ENCODE data around the gene GABRR3.
A peak's percentile ranks its signal among the peaks of the same experiment; 100 is the strongest.

The GABRR3 gene

GRCh38 chr3:98010194-98010882 lies 24.8 kb downstream of the GABRR3 start:
- H3K36me3 Mint-ChIP-seq (ENCODE audit: low read depth), result no peaks in the 10 kb centered on the region
- no peaks in the 10 kb centered on the region for H3K27me3 Mint-ChIP-seq
- no peak overlapping the region for H3K27ac Mint-ChIP-seq
- DNase-seq, result no peak
- H3K4me1 Mint-ChIP-seq (ENCODE audit: low read depth), result peaks cover 21% of the 10 kb centered on the region
- H3K9me3 Mint-ChIP-seq, result no peaks in the 10 kb centered on the region
- no peak overlapping the region for H3K4me3 Mint-ChIP-seq

- Mint-ChIP-seq H3K36me3 (ENCODE audit: low read depth) (no peaks in the 10 kb centered on the region), H3K27me3 (no peaks in the 10 kb centered on the region), H3K27ac (no peak overlapping the region), H3K4me1 (ENCODE audit: low read depth) (peaks cover 29% of the 10 kb centered on the region), H3K4me3 (no peak overlapping the region), H3K9me3 (no peaks in the 10 kb centered on the region)
- no peak for DNase-seq
Measured at GRCh38 chr3:98008855-98009254, 26.3 kb downstream of the GABRR3 start.

DNA sequence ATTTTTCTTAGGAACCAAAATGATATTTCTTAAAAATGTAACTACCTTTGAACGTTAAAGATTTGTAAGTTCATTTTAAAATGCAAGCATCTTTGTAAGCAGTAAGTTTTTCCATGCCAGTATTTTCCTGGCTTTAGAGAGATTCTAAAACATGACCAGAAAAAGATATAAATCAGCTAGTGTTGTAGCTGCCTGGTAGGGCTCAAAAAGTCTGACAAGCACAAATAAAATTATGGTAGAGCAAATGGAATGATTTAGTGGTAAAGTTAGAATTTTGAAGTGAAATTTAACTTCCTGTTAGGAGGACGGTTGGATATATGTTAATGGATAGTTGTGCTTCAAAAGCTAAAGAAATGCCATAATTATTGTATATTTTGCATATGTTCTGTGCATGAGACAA lies 29.7 kb downstream of the GABRR3 start:
- Mint-ChIP-seq H3K27ac (no peak overlapping the region), H3K4me3 (no peak overlapping the region), H3K9me3 (no peaks in the 10 kb centered on the region), H3K4me1 (ENCODE audit: low read depth) (peaks cover 36% of the 10 kb centered on the region), H3K27me3 (no peaks in the 10 kb centered on the region), H3K36me3 (ENCODE audit: low read depth) (no peaks in the 10 kb centered on the region)
- no peak for DNase-seq

GRCh38 chr3:98004721-98005120 lies 30.4 kb downstream of the GABRR3 start:
- no peak for DNase-seq
- H3K4me1 Mint-ChIP-seq (ENCODE audit: low read depth), result peaks cover 36% of the 10 kb centered on the region
- H3K4me3 Mint-ChIP-seq, result no peak overlapping the region
- no peaks in the 10 kb centered on the region for H3K9me3 Mint-ChIP-seq
- H3K27me3 Mint-ChIP-seq, result no peaks in the 10 kb centered on the region
- H3K36me3 Mint-ChIP-seq (ENCODE audit: low read depth), result no peaks in the 10 kb centered on the region
- no peak overlapping the region for H3K27ac Mint-ChIP-seq

DNA sequence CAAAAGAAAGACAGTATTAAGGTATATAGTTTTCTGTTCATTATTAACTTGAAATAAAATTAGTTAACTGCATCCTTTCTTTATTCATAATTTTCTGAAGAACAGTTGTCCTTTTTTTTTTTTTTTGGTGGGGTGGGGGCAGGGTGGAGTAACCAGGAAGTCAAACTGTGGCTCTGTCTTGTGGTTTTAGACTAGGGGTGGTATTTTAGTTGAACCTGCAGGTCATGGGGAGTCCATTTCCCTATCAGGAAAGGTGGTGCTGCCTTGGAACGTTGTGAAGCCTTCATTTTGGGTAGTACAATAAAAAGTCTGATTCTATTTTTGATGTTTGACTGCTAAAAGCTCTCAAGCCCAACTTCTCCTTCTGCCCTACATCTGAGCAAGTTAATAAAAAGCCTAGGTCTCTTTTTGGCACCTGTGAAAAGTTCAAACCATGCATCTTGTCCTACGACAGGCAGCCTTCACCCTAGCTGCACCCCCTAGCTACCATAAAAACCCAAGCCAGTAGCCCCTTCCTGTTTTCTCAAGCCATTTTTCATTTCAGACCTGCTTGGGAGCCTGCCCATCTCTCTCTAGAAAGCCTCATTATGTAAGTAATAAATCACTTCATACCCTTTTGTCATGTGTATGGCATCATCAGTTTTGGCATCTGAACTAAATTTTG lies 31.7 kb downstream of the GABRR3 start:
- no peaks in the 10 kb centered on the region for H3K9me3 Mint-ChIP-seq
- no peak overlapping the region for H3K4me3 Mint-ChIP-seq
- no peaks in the 10 kb centered on the region for H3K36me3 Mint-ChIP-seq (ENCODE audit: low read depth)
- H3K27ac Mint-ChIP-seq, result peak overlapping the region; percentile 62
- no peaks in the 10 kb centered on the region for H3K27me3 Mint-ChIP-seq
- H3K4me1 Mint-ChIP-seq (ENCODE audit: low read depth), result peaks cover 29% of the 10 kb centered on the region
- no peak for DNase-seq

DNA sequence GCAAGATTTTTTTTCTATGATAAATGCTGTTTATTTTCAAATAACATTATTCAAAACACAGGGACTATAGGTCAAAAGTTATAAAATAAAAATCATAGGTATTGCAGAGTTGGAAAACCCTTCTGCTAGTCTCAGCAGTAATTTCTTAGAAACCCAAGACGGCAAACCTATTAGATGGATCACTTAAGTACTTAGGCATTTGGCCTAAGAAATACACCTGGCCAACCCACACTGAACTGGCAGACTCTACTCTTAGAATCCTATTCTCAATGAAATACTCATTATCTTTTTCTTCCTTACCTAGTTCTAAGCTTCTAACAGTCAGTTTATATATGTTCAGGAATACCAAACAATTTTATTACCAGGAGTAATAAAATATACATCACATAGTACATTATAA lies 32.4 kb downstream of the GABRR3 start:
- no peak overlapping the region for H3K4me3 Mint-ChIP-seq
- no peaks in the 10 kb centered on the region for H3K36me3 Mint-ChIP-seq (ENCODE audit: low read depth)
- DNase-seq, result no peak

DNA sequence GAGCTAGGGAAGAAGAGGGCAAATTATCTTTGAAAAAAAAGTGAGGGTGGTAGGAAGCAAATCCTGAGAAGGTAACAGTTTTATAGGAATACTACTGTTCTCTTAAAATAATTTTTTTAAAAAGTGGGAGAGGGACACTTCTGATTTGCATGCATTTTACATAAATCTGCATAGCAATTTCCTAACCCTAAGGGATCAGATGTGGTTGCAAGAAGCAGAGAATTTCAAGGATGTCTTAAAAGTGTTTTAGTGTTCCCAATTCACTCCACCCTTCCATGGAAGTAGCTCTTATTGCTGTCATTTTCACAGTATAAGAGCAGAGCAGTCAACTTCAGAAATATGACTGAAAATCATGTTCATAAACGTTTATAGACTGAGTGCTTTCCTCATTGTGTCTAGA lies 35.1 kb downstream of the GABRR3 start:
- H3K9me3 Mint-ChIP-seq, result no peaks in the 10 kb centered on the region
- H3K4me3 Mint-ChIP-seq, result no peak overlapping the region
- H3K4me1 Mint-ChIP-seq (ENCODE audit: low read depth), result peaks cover 15% of the 10 kb centered on the region
- H3K27ac Mint-ChIP-seq, result no peak overlapping the region
- no peaks in the 10 kb centered on the region for H3K27me3 Mint-ChIP-seq
- DNase-seq, result no peak
- H3K36me3 Mint-ChIP-seq (ENCODE audit: low read depth), result no peaks in the 10 kb centered on the region

More for the DNA sequence above, 32.4 kb downstream of the GABRR3 start:
- peaks cover 26% of the 10 kb centered on the region for H3K4me1 Mint-ChIP-seq (ENCODE audit: low read depth)
- H3K9me3 Mint-ChIP-seq, result no peaks in the 10 kb centered on the region
- H3K27ac Mint-ChIP-seq, result no peak overlapping the region
- H3K27me3 Mint-ChIP-seq, result no peaks in the 10 kb centered on the region

- H3K27me3 Mint-ChIP-seq, result no peaks in the 10 kb centered on the region
- no peaks in the 10 kb centered on the region for H3K9me3 Mint-ChIP-seq
- DNase-seq, result no peak
- H3K4me1 Mint-ChIP-seq (ENCODE audit: low read depth), result peaks cover 8% of the 10 kb centered on the region
- H3K4me3 Mint-ChIP-seq, result no peak overlapping the region
- no peaks in the 10 kb centered on the region for H3K36me3 Mint-ChIP-seq (ENCODE audit: low read depth)
- no peak overlapping the region for H3K27ac Mint-ChIP-seq
Measured at GRCh38 chr3:97999103-97999502, 36.0 kb downstream of the GABRR3 start.

DNA sequence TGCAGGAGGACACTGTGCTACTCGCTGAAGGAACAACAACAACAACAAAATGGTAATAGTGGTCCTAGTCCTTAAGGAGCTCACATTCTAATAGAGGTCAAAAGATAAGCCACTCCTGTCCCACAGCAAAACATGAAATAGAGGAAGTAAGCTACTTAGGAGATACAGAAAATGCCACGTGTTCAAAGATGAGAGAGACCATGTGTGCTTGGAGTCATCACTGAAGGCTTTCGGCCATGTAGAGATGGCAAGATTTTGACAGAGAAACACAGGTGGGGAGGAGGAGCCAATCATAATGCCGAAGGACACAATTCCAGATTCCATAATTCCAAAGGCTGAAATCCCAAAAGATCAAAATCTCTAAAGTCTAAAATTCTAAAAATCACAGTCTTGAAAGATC lies 38.1 kb downstream of the GABRR3 start:
- Mint-ChIP-seq H3K27me3 (no peaks in the 10 kb centered on the region), H3K27ac (no peak overlapping the region), H3K9me3 (no peaks in the 10 kb centered on the region), H3K4me1 (ENCODE audit: low read depth) (peaks cover 2% of the 10 kb centered on the region), H3K4me3 (no peak overlapping the region), H3K36me3 (ENCODE audit: low read depth) (no peaks in the 10 kb centered on the region)
- DNase-seq, result no peak

GRCh38 chr3:97994328-97994945 lies 40.7 kb downstream of the GABRR3 start:
- DNase-seq, result no peak
- H3K4me1 Mint-ChIP-seq (ENCODE audit: low read depth), result peaks cover 22% of the 10 kb centered on the region
- no peaks in the 10 kb centered on the region for H3K9me3 Mint-ChIP-seq
- no peaks in the 10 kb centered on the region for H3K36me3 Mint-ChIP-seq (ENCODE audit: low read depth)
- H3K27me3 Mint-ChIP-seq, result no peaks in the 10 kb centered on the region
- no peak overlapping the region for H3K27ac Mint-ChIP-seq
- H3K4me3 Mint-ChIP-seq, result no peak overlapping the region

GRCh38 chr3:97993526-97993925 lies 41.6 kb downstream of the GABRR3 start:
- H3K4me3 Mint-ChIP-seq, result no peak overlapping the region
- no peaks in the 10 kb centered on the region for H3K9me3 Mint-ChIP-seq
- peaks cover 22% of the 10 kb centered on the region for H3K4me1 Mint-ChIP-seq (ENCODE audit: low read depth)
- no peak for DNase-seq
- no peaks in the 10 kb centered on the region for H3K36me3 Mint-ChIP-seq (ENCODE audit: low read depth)
- no peak overlapping the region for H3K27ac Mint-ChIP-seq
- H3K27me3 Mint-ChIP-seq, result no peaks in the 10 kb centered on the region

DNA sequence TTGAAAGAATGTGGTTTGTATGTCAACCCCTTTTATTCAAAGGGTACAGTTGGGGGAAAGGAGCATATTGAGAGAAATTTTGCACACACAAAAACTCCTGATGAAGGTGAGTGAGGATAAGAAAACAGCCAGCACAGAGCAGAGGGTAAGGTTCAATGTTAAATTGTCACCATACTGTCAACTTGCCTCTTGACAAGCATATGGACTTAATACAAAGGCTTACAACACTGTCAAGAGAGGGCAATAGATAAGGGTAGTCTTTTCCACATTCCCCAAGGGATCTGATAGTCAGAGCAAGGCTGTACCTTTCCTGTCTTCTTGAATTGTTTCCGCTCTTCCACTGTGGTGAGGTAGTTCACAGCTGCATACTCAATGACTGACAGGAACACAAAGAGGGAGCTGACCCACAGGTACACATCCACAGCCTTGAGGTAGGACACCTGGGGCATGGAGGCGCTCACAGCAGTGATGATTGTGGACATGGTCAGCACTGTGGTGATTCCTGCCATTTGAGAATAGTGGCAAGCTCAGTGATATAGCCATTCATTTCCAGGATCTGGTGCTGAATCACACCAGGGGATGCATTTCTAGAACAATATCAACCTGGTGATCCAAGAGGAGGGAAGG lies 42.5 kb downstream of the GABRR3 start:
- no peak for DNase-seq
- Mint-ChIP-seq H3K4me1 (ENCODE audit: low read depth) (peaks cover 22% of the 10 kb centered on the region), H3K4me3 (no peak overlapping the region), H3K27ac (no peak overlapping the region), H3K27me3 (no peaks in the 10 kb centered on the region), H3K36me3 (ENCODE audit: low read depth) (no peaks in the 10 kb centered on the region), H3K9me3 (no peaks in the 10 kb centered on the region)

DNA sequence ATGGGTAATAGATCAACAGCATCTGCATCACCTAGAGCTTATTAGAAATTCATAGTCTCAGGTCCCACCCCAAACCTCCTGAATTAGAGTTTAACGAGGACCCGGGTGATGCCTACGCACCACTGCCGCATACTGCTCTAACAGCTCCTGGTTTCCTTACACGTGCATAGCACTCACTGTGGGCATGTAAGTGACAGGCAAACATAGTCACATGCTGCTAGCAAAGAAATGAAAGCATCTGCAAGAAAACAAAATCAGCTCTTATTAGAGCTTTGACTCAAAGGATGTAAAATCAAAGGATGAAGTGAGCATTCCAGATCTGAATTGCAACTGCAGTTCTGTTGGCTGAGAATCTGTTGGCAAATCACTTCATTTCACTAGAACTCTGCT lies 43.8 kb downstream of the GABRR3 start:
- Mint-ChIP-seq H3K9me3 (no peaks in the 10 kb centered on the region), H3K27me3 (no peaks in the 10 kb centered on the region), H3K4me3 (peak overlapping the region; percentile 26), H3K4me1 (ENCODE audit: low read depth) (peaks cover 22% of the 10 kb centered on the region), H3K36me3 (ENCODE audit: low read depth) (no peaks in the 10 kb centered on the region), H3K27ac (peak overlapping the region; percentile 64)
- DNase-seq, result no peak

GRCh38 chr3:97990624-97991292 lies 44.4 kb downstream of the GABRR3 start:
- Mint-ChIP-seq H3K4me3 (peak overlapping the region; percentile 26), H3K36me3 (ENCODE audit: low read depth) (no peaks in the 10 kb centered on the region), H3K27me3 (no peaks in the 10 kb centered on the region), H3K27ac (peak overlapping the region; percentile 64), H3K4me1 (ENCODE audit: low read depth) (peaks cover 22% of the 10 kb centered on the region), H3K9me3 (no peaks in the 10 kb centered on the region)
- no peak for DNase-seq

Data from activated T-cell treated with anti-CD3 and anti-CD28 coated beads, Interleukin-2, amount 50 U/mL, for 24 hours (primary cell).